ENCODE measurements around the gene GNG12.

DNA sequence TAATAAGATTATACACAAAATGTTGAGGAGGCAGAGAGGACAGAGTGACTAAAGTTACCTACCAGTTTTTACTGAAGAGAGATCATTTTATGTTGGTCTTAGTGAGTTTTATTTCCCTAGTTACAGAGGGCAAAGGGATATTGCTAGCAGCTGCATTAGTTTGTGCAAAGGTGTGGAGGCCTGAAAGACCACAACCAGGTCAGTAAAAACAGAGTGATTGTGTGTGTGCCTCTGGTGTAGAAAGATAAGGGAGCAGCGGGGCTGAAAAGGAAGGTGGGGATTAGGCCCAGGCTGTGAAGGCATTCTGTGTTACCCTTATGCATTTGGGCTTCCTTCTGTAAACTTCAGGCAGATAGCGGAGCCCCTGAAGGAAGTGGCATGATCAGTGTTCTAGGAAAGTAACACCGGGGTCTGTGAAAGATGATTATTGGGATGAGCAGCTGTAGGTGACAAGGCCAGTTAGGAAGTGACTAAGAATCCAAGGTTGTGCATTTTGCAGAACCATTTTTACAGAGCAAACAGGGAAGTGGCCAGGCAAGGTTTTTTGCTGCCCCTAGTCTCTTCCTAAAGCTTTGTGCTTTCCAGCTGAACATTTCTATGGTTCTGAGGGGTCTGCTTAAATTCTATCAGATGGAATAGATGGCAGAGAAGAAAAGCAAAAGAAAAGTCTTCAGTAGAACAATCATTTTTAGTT, 144.6 kb downstream of the GNG12 start:
- no peak for TF ChIP-seq EZH2 (IDR thresholded peaks at IDR 0.05; ENCODE audit: low read length, unreplicated experiment)
- TF ChIP-seq CTCF (conservative IDR thresholded peaks at IDR 0.05; ENCODE audit: low read depth, low read length) = no peak
- no peak for TF ChIP-seq EZH2phosphoT487 (IDR thresholded peaks at IDR 0.05; ENCODE audit: borderline replicate concordance, low read length)
